8988T (cell line): ENCODE measurements around the gene CCDC180.
"Not testable (repeated sequence)": the region's sequence is repeated elsewhere in the genome, so short reads cannot be mapped to it uniquely, and the experiment has no call there.

Source experiments
- DNase-seq: peaks from one replicate; pipeline ENCODE4 v3.0.0; 2011

CCDC180 gene

GRCh38 chr9:97311798-97312500, 4.5 kb downstream of the CCDC180 start:
- no peak for DNase-seq

- DNase-seq: no peak
These were observed 5.1 kb downstream of the CCDC180 start for GRCh38 chr9:97312556-97312955.

GRCh38 chr9:97313243-97313642, 5.8 kb downstream of the CCDC180 start:
- DNase-seq: no peak

- no peak for DNase-seq
These were observed 6.3 kb downstream of the CCDC180 start for GRCh38 chr9:97313746-97314145.

- DNase-seq: no peak
These were observed 7.0 kb downstream of the CCDC180 start for GRCh38 chr9:97314503-97314902.

- DNase-seq: no peak
These were observed 8.1 kb downstream of the CCDC180 start for GRCh38 chr9:97315550-97315949.

- DNase-seq: no peak
These were observed 9.4 kb downstream of the CCDC180 start for GRCh38 chr9:97316904-97317303.

GRCh38 chr9:97318433-97318832, 11.0 kb downstream of the CCDC180 start:
- DNase-seq: no peak

GRCh38 chr9:97319395-97319794, 11.9 kb downstream of the CCDC180 start:
- no peak for DNase-seq

- no peak for DNase-seq
These were observed 12.7 kb downstream of the CCDC180 start for GRCh38 chr9:97320080-97320642.

GRCh38 chr9:97321251-97321650, 13.8 kb downstream of the CCDC180 start:
- no peak for DNase-seq

GRCh38 chr9:97321691-97322090, 14.2 kb downstream of the CCDC180 start:
- DNase-seq: no peak

- no peak for DNase-seq
These were observed 14.6 kb downstream of the CCDC180 start for GRCh38 chr9:97322105-97322504.

- DNase-seq: no peak
These were observed 17.5 kb downstream of the CCDC180 start for GRCh38 chr9:97324954-97325353.

GRCh38 chr9:97327562-97327961, 20.1 kb downstream of the CCDC180 start:
- no peak for DNase-seq

- DNase-seq: no peak
These were observed 25.5 kb downstream of the CCDC180 start for GRCh38 chr9:97332993-97333392.

GRCh38 chr9:97335622-97336021, 28.2 kb downstream of the CCDC180 start:
- not testable (repeated sequence) for DNase-seq

GRCh38 chr9:97348871-97349270, 41.4 kb downstream of the CCDC180 start:
- DNase-seq: no peak

GRCh38 chr9:97349400-97349799, 41.9 kb downstream of the CCDC180 start:
- no peak for DNase-seq

GRCh38 chr9:97354637-97355036, 47.2 kb downstream of the CCDC180 start:
- no peak for DNase-seq

- no peak for DNase-seq
These were observed 49.6 kb downstream of the CCDC180 start for GRCh38 chr9:97357056-97357455.
